Heart left ventricle (tissue), 16 donors: Measurements from ENCODE around the gene PCMT1. TPM values are rescaled to one million over a fixed set of nuclear protein-coding genes. Genes with fewer than 3 reads are reported as not detected.

Experiments used
- ATAC-seq, 4 donors: fragments of 200-7000 bp; cut with Tn5 transposase; one replicate each; pipeline ENCODE4 v1.9.1; 2020 to 2022; ENCODE audit warnings: moderate library complexity in 4 of 4, mild to moderate bottlenecking in 3 of 4, moderate number of reproducible peaks in 1 of 4
- DNase-seq, 5 donors: peaks; one replicate each; pipeline ENCODE4 v3.0.0-alpha.2; 2020
- H3K27ac ChIP-seq, 12 donors: fragments of 200-600 bp; sonication (generic) in 4 of 12; one replicate each; pipeline versions ENCODE4 v1.5.0 to v1.8.0; 2016 to 2022; ENCODE audit warnings: mild to moderate bottlenecking in 2 of 12
- H3K27me3 ChIP-seq, 9 donors: fragments of 200-600 bp; sonication (generic) in 2 of 9; one replicate each; pipeline versions ENCODE4 v1.5.1 to v1.8.0; 2016 to 2022; ENCODE audit warnings: mild to moderate bottlenecking in 3 of 9
- H3K36me3 ChIP-seq, 9 donors: fragments of 200-600 bp; sonication (generic) in 2 of 9; one replicate each; pipeline versions ENCODE4 v1.5.0 to v1.8.0; 2018 to 2022; ENCODE audit warnings: mild to moderate bottlenecking in 2 of 9
- H3K4me1 ChIP-seq, 12 donors: fragments of 200-600 bp; sonication (generic) in 4 of 12; one replicate each; pipeline versions ENCODE4 v1.5.0 to v1.8.0; 2016 to 2022; ENCODE audit warnings: mild to moderate bottlenecking in 3 of 12
- H3K4me3 ChIP-seq, 12 donors: fragments of 200-600 bp; sonication (generic) in 4 of 12; one replicate each; pipeline versions ENCODE4 v1.5.0 to v1.8.0; 2017 to 2022; ENCODE audit warnings: mild to moderate bottlenecking in 9 of 12, moderate library complexity in 4 of 12
- H3K9me3 ChIP-seq, 12 donors: fragments of 200-600 bp; sonication (generic) in 4 of 12; one replicate each; pipeline versions ENCODE4 v1.5.0 to v1.8.0; 2016 to 2022; ENCODE audit warnings: mild to moderate bottlenecking in 1 of 12
- CTCF ChIP-seq, 12 donors: fragments of 200-600 bp; sonication (generic) in 4 of 12; IDR thresholded peaks; one replicate each; pipeline versions ENCODE4 v1.5.0 to v1.8.0; 2018 to 2022; ENCODE audit warnings: antibody characterized with exemption in 12 of 12, mild to moderate bottlenecking in 5 of 12
- POLR2A ChIP-seq, 2 donors: fragments of 450-650 bp; IDR thresholded peaks; one replicate each; pipeline ENCODE4 v1.6.1; 2017; ENCODE audit warnings: antibody characterized with exemption in 2 of 2, mild to moderate bottlenecking in 2 of 2, moderate library complexity in 2 of 2
- WGBS, 4 donors: extraction: QIAGEN DNeasy Blood & Tissue Kit in 2 of 4; methylation state at CpG; one replicate each; pipeline versions ENCODE4 v1.1.5 to v1.1.7; 2013 to 2018; 5-methylcytosine and 5-hydroxymethylcytosine counted together
- intact Hi-C, 10 donors: fragments of 100-400 bp; cut with DNase I; formaldehyde crosslinking; loops; one replicate each; pipeline versions ENCODE4 v1.11.1 to v1.14.2; 2022
- polyA plus RNA-seq, 2 donors: library from polyadenylated mRNA; stranded (reverse); fragments of 200-250 nt; gene quantifications; one replicate each; pipeline ENCODE4 v1.2.3, GENCODE V29; 2013
- total RNA-seq, 9 donors: library from RNA; depleted of rRNA in 2 of 9; stranded (reverse); fragments of >200 nt in 2 of 9; fragmentation: NEBNext Ultra II Directional in 3 of 9; extraction: Animal tissue kit (Norgen Biotek cat#: 25700) in 3 of 9; gene quantifications; one replicate each; pipeline versions ENCODE4 v1.1.0 to v1.2.4, GENCODE V29; 2016 to 2023
- donor health status: ischemic (EF 13 %, LVEDD 7.1; RV severe dilation, severe dysfunction).
- donor health status: healthy with polysubstance abuse.
- donor health status: DM: no; HTN: yes; CAD: no.
- donor health status: DM: no; HTN: no; CAD: no.
- donor health status: ischemic (EF 25% LVEDD 6.9; RV normal size, moderate dysfunction).
- donor health status: ischemic (EF 25% LVEDD 5.7; RV mildly dilated, moderate dysfunction).
- donor health status: healthy.
- donor health status: DM: yes; HTN: yes; CAD: no.
- donor health status: ischemic (EF 35%, LVEDD 5.7; RV mildly dilated, moderate dysfunction).
- donor health status: nonischemic (EF 11% LVEDD 7.7; RV severe dilation, severe dysfunction).
- donor health status: DM: yes; HTN: yes; CAD: no.
- donor health status: PGD.
- donor health status: ischemic (EF 29% LVEDD 5.4; RV normal size, mild dysfunction).
- donor health status: nonischemic (EF 23%, LVEDD 6.1; RV moderate dilation, normal function).

PCMT1 gene
- total and polyA plus RNA-seq, 11 donors: 72.2 to 243 (median 164) TPM

- peaks cover 3 to 39% (median 26%) of the 10 kb centered on the region in 12 donors for H3K4me1 ChIP-seq
Measured at GRCh38 chr6:149717588-149718458, 31.7 kb upstream of the PCMT1 start, which contains the start of gene LATS1. Gene LATS1 (minus strand): TSS chr6:149718101. CDS start chr6:149702126, 15,975 bp downstream.

GRCh38 chr6:149719531-149719930 lies 30.0 kb upstream of the PCMT1 start:
- TF ChIP-seq CTCF (IDR thresholded peaks at IDR 0.05): no peak
- TF ChIP-seq POLR2A (IDR thresholded peaks at IDR 0.05): no peak
- peaks cover 3 to 43% (median 26%) of the 10 kb centered on the region in 12 donors for H3K4me1 ChIP-seq
- no peaks in the 10 kb centered on the region for H3K9me3 ChIP-seq
- H3K27me3 ChIP-seq: no peaks in the 10 kb centered on the region
- no peak for ATAC-seq
- H3K27ac ChIP-seq: no peak overlapping the region
- no peak for DNase-seq
- WGBS, 4 donors: 96 to 98% (median 97%) methylated on average over 3 of the region's 3 CpGs
- H3K36me3 ChIP-seq: peaks cover 0 to 12% (median 3%) of the 10 kb centered on the region in 9 donors
- no peak overlapping the region for H3K4me3 ChIP-seq
- intact Hi-C loops: loop anchor here in 3 of 10 donors (2.0 to 10.0 kb wide), 4 partner anchors 72 to 205 kb away; partner anchors contain the start of genes GINM1 (in 3 of the 3), KATNA1 (in 1 of the 3) and LRP11 (in 1 of the 3)

More at GRCh38 chr6:149717588-149718458, 31.7 kb upstream of the PCMT1 start, which contains the start of gene LATS1:
- 0% methylated on average over 48 to 82 of the region's 82 CpGs for WGBS, 4 donors
- Histone ChIP-seq H3K27me3 (no peaks in the 10 kb centered on the region), H3K9me3 (no peaks in the 10 kb centered on the region), H3K36me3 (peaks cover 0 to 5% (median 0%) of the 10 kb centered on the region in 9 donors), H3K4me3 (peak within 1 kb of the TSS; percentile 59 to 98 (median 81)), H3K27ac (peak within 1 kb of the TSS; percentile 94 to 100 (median 98))
- intact Hi-C loops: loop anchor here in 3 of 10 donors (1.0 to 10.0 kb wide), 5 partner anchors 30 to 207 kb away; partner anchors contain the start of genes GINM1 (in 3 of the 3), KATNA1 (in 1 of the 3) and LRP11 (in 1 of the 3)
- ATAC-seq: peak; percentile 92 to 96 (median 94)
- peak; percentile 91 to 95 (median 95) for DNase-seq
- TF ChIP-seq CTCF (IDR thresholded peaks at IDR 0.05) (no peak), POLR2A (IDR thresholded peaks at IDR 0.05) (peak in 1 of 2 donors; percentile 73)

GRCh38 chr6:149723262-149723661 lies 26.3 kb upstream of the PCMT1 start:
- H3K36me3 ChIP-seq: peaks cover 0 to 50% (median 39%) of the 10 kb centered on the region in 9 donors
- TF ChIP-seq POLR2A (IDR thresholded peaks at IDR 0.05) (no peak), CTCF (IDR thresholded peaks at IDR 0.05) (no peak)
- intact Hi-C loops: loop anchor here in 5 of 10 donors (5.0 to 10.0 kb wide), 2 partner anchors 202 to 204 kb away; partner anchors contain the start of gene RAET1G (in 3 of the 5)

More at GRCh38 chr6:149723262-149723661, 26.3 kb upstream of the PCMT1 start:
- no peak for ATAC-seq
- Histone ChIP-seq H3K4me3 (no peak overlapping the region), H3K9me3 (no peaks in the 10 kb centered on the region), H3K27ac (no peak overlapping the region), H3K27me3 (no peaks in the 10 kb centered on the region), H3K4me1 (peaks cover 0 to 35% (median 5%) of the 10 kb centered on the region in 12 donors)
- DNase-seq: no peak
- 83 to 91% (median 90%) methylated on average over 4 of the region's 4 CpGs for WGBS, 4 donors
